ENCODE data around the gene CHN1. TPM values are rescaled to one million over a fixed set of nuclear protein-coding genes. Genes with fewer than 3 reads are reported as not detected.

The CHN1 gene
- total and polyA plus RNA-seq, 2 of the 8 experiments (the other 6 are each of a cell fraction or from before 2014, with no cell fraction given): 54.0 to 65.7 TPM

GRCh38 chr2:174878537-174879147 is 126.5 kb downstream of the CHN1 start:
- Histone ChIP-seq H3K23ac (ENCODE audit: insufficient read length) (no peak overlapping the region), H3K36me3 (ENCODE audit: control insufficient read depth in 2 of 4, insufficient read depth in 4 of 4, low read length in 3 of 4) (peaks cover 0 to 4% (median 1%) of the 10 kb centered on the region in 4 experiments; a peak in 2 of 8 replicates), H3K27ac (ENCODE audit: low read depth, low read length) (no peak overlapping the region), H4K8ac (ENCODE audit: extremely low read depth, insufficient read depth, low read length) (no peak overlapping the region), H3K27me3 (replicated peaks in 1 of 4; ENCODE audit: control insufficient read depth in 3 of 4, extremely low read depth in 1 of 4, insufficient read depth in 3 of 4, low read length in 3 of 4) (no peaks in the 10 kb centered on the region), H3K4ac (replicated peaks; ENCODE audit: insufficient read length, low read depth, low read length) (no peak overlapping the region), H4K91ac (replicated peaks; ENCODE audit: insufficient read length, low read length) (no peak overlapping the region), H2BK5ac (ENCODE audit: low read depth, low read length) (no peak overlapping the region), H3K9me3 (ENCODE audit: insufficient read depth in 2 of 2, low read depth in 1 of 2, low read length in 1 of 2) (no peaks in the 10 kb centered on the region), H2AK5ac (ENCODE audit: low read depth, low read length) (no peak overlapping the region), H3K4me3 (ENCODE audit: extremely low read depth in 1 of 4, insufficient read depth in 2 of 4, low read depth in 3 of 4, low read length in 4 of 4) (no peak overlapping the region), H2BK15ac (ENCODE audit: low read length) (no peak overlapping the region), H4K5ac (ENCODE audit: insufficient read length, low read depth, low read length) (no peak overlapping the region), H3K9ac (replicated peaks in 1 of 4; ENCODE audit: extremely low read depth in 1 of 4, low read depth in 3 of 4, low read length in 3 of 4) (no peak overlapping the region), H3K4me1 (replicated peaks in 1 of 4; ENCODE audit: control insufficient read depth in 3 of 4, insufficient read depth in 4 of 4, low read length in 3 of 4) (peaks cover 0 to 10% (median 5%) of the 10 kb centered on the region in 4 experiments; a peak in 2 of 7 replicates), H2BK120ac (replicated peaks; ENCODE audit: low read depth, low read length) (no peak overlapping the region), H3K79me2 (ENCODE audit: control insufficient read depth in 1 of 2, insufficient read depth in 2 of 2, low read length in 2 of 2) (no peaks in the 10 kb centered on the region; a peak in 1 of 4 replicates), H3K56ac (replicated peaks; ENCODE audit: insufficient read length, low read depth, low read length) (no peak overlapping the region), H3K79me1 (ENCODE audit: low read depth, low read length) (no peaks in the 10 kb centered on the region), H3K4me2 (ENCODE audit: insufficient read depth in 1 of 2, low read depth in 2 of 2, low read length in 2 of 2) (no peak overlapping the region), H2BK20ac (ENCODE audit: low read length) (no peak overlapping the region), H4K20me1 (replicated peaks in 1 of 2; ENCODE audit: control insufficient read depth in 1 of 2, insufficient read depth in 2 of 2, low read length in 2 of 2) (no peaks in the 10 kb centered on the region), H3K14ac (ENCODE audit: insufficient read length) (no peak overlapping the region), H2BK12ac (ENCODE audit: low read depth, low read length) (no peak overlapping the region), H2AFZ (ENCODE audit: low read length) (no peak overlapping the region), H3K23me2 (ENCODE audit: low read depth, low read length) (no peaks in the 10 kb centered on the region), H3K18ac (ENCODE audit: extremely low read depth, low read length) (no peak overlapping the region)
- CTCF ChIA-PET (ENCODE audit: partially characterized antibody): interaction anchor here (0.7 to 1.6 kb wide), 4 partner anchors 8 to 112 kb away, joined by 3 to 7 read pairs (median 4); no protein-coding TSS in a partner anchor
- TF ChIP-seq RAD21 (IDR thresholded peaks at IDR 0.05 in 1 of 2, conservative IDR thresholded peaks at IDR 0.05 in 1 of 2; ENCODE audit: low read depth in 2 of 2, low read length in 2 of 2): no peak
- TF ChIP-seq CHD2 (IDR thresholded peaks at IDR 0.05; ENCODE audit: low read length): no peak
- TF ChIP-seq FOSL1 (IDR thresholded peaks at IDR 0.05; ENCODE audit: insufficient read depth, low read depth, low read length): no peak
- TF ChIP-seq GTF2F1 (IDR thresholded peaks at IDR 0.05; ENCODE audit: borderline replicate concordance, low read depth, low read length): no peak
- TF ChIP-seq USF2 (IDR thresholded peaks at IDR 0.05; ENCODE audit: low read length): no peak
- no peak for TF ChIP-seq POU5F1 (IDR thresholded peaks at IDR 0.05; ENCODE audit: low read depth, low read length)
- TF ChIP-seq EGR1 (IDR thresholded peaks at IDR 0.05; ENCODE audit: borderline replicate concordance, low read depth, low read length): no peak
- no peak for TF ChIP-seq EP300 (IDR thresholded peaks at IDR 0.05; ENCODE audit: borderline replicate concordance in 1 of 2, low read depth in 2 of 2, low read length in 2 of 2)
- TF ChIP-seq ZNF274 (IDR thresholded peaks at IDR 0.05; ENCODE audit: borderline replicate concordance, extremely low read depth, low read length): no peak
- TF ChIP-seq JUND (IDR thresholded peaks at IDR 0.05; ENCODE audit: low read length): no peak
- TF ChIP-seq CTBP2 (IDR thresholded peaks at IDR 0.05; ENCODE audit: borderline replicate concordance, insufficient read depth, insufficient read length, low read length): no peak
- DNase-seq (ENCODE audit: low read depth in 1 of 2, low spot score in 2 of 2) (no peak), FAIRE-seq (no peak)
- POLR2A ChIA-PET (ENCODE audit: partially characterized antibody): interaction anchor here (0.8 kb wide), 1 partner anchor 10 kb away, joined by 3 read pairs; no protein-coding TSS in a partner anchor
- 90% methylated on average over 4 of the region's 4 CpGs; no CpG with 5 or more reads in 1 of the 2 experiments for WGBS, 2 experiments (ENCODE audit: extremely low coverage in 1 of 2, insufficient coverage in 1 of 2, insufficient read length in 1 of 2, insufficient replicate concordance in 2 of 2, low coverage in 1 of 2, low lambda C conversion rate in 2 of 2, missing lambda C conversion rate in 1 of 2)

Data from H1 (cell line).